ENCODE measurements around the gene MRM3.
"Not testable (repeated sequence)": the region's sequence is repeated elsewhere in the genome, so short reads cannot be mapped to it uniquely, and the experiment has no call there.

MRM3 gene

GRCh38 chr17:788551-788950, 6.4 kb downstream of the MRM3 start:
- H3K9me3 ChIP-seq (ENCODE audit: low read length): no peaks in the 10 kb centered on the region
- H3F3A ChIP-seq (ENCODE audit: insufficient read depth, low read length): no peaks in the 10 kb centered on the region
- H3K4me3 ChIP-seq (ENCODE audit: low read depth, low read length, poor library complexity, severe bottlenecking): no peak overlapping the region
- H3K79me2 ChIP-seq (ENCODE audit: insufficient read depth, low read length): peaks cover 18% of the 10 kb centered on the region
- TF ChIP-seq EZH2 (IDR thresholded peaks at IDR 0.05; ENCODE audit: borderline replicate concordance, low read length): no peak
- TF ChIP-seq, protein P1, sequence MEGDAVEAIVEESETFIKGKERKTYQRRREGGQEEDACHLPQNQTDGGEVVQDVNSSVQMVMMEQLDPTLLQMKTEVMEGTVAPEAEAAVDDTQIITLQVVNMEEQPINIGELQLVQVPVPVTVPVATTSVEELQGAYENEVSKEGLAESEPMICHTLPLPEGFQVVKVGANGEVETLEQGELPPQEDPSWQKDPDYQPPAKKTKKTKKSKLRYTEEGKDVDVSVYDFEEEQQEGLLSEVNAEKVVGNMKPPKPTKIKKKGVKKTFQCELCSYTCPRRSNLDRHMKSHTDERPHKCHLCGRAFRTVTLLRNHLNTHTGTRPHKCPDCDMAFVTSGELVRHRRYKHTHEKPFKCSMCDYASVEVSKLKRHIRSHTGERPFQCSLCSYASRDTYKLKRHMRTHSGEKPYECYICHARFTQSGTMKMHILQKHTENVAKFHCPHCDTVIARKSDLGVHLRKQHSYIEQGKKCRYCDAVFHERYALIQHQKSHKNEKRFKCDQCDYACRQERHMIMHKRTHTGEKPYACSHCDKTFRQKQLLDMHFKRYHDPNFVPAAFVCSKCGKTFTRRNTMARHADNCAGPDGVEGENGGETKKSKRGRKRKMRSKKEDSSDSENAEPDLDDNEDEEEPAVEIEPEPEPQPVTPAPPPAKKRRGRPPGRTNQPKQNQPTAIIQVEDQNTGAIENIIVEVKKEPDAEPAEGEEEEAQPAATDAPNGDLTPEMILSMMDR (IDR thresholded peaks at IDR 0.05; ENCODE audit: low read length): no peak
- H3K27ac ChIP-seq (ENCODE audit: low read depth, low read length, poor library complexity, severe bottlenecking): no peak overlapping the region
- H3K4me1 ChIP-seq (ENCODE audit: insufficient read depth, low read length, severe bottlenecking): peaks cover 19% of the 10 kb centered on the region
- no peaks in the 10 kb centered on the region for H4K20me1 ChIP-seq (ENCODE audit: insufficient read depth, low read length)
- no peak overlapping the region for H3K9ac ChIP-seq (ENCODE audit: low read length)
- no peaks in the 10 kb centered on the region for H3K27me3 ChIP-seq (ENCODE audit: insufficient read depth, low read length)
- peaks cover 84% of the 10 kb centered on the region for H3K36me3 ChIP-seq (ENCODE audit: insufficient read depth, low read length)
- no peak overlapping the region for H2AFZ ChIP-seq (ENCODE audit: low read length)
- H3K4me2 ChIP-seq (ENCODE audit: low read length): no peak overlapping the region
- no peaks in the 10 kb centered on the region for H3K9me2 ChIP-seq (ENCODE audit: low read depth, low read length)

GRCh38 chr17:789160-789840, 7.1 kb downstream of the MRM3 start:
- no peak overlapping the region for H3K9ac ChIP-seq (ENCODE audit: low read length)
- H3K27me3 ChIP-seq (ENCODE audit: insufficient read depth, low read length): no peaks in the 10 kb centered on the region
- no peak overlapping the region for H3K4me2 ChIP-seq (ENCODE audit: low read length)
- peaks cover 77% of the 10 kb centered on the region for H3K36me3 ChIP-seq (ENCODE audit: insufficient read depth, low read length)
- peaks cover 11% of the 10 kb centered on the region for H3K79me2 ChIP-seq (ENCODE audit: insufficient read depth, low read length)
- H3K4me3 ChIP-seq (ENCODE audit: low read depth, low read length, poor library complexity, severe bottlenecking): no peak overlapping the region
- H3K9me3 ChIP-seq (ENCODE audit: low read length): no peaks in the 10 kb centered on the region
- H2AFZ ChIP-seq (ENCODE audit: low read length): no peak overlapping the region
- TF ChIP-seq, protein P1 (IDR thresholded peaks at IDR 0.05; ENCODE audit: low read length): no peak
- no peak for TF ChIP-seq EZH2 (IDR thresholded peaks at IDR 0.05; ENCODE audit: borderline replicate concordance, low read length)
- H3K4me1 ChIP-seq (ENCODE audit: insufficient read depth, low read length, severe bottlenecking): peaks cover 16% of the 10 kb centered on the region
- no peaks in the 10 kb centered on the region for H4K20me1 ChIP-seq (ENCODE audit: insufficient read depth, low read length)
- no peaks in the 10 kb centered on the region for H3F3A ChIP-seq (ENCODE audit: insufficient read depth, low read length)
- no peak overlapping the region for H3K27ac ChIP-seq (ENCODE audit: low read depth, low read length, poor library complexity, severe bottlenecking)
- no peaks in the 10 kb centered on the region for H3K9me2 ChIP-seq (ENCODE audit: low read depth, low read length)

GRCh38 chr17:789931-790873, 8.0 kb downstream of the MRM3 start:
- peaks cover 69% of the 10 kb centered on the region for H3K36me3 ChIP-seq (ENCODE audit: insufficient read depth, low read length)
- not testable (repeated sequence) for H3K9ac ChIP-seq (ENCODE audit: low read length); H3K9me2 ChIP-seq (ENCODE audit: low read depth, low read length); H3K4me2 ChIP-seq (ENCODE audit: low read length); H3K79me2 ChIP-seq (ENCODE audit: insufficient read depth, low read length); H3K4me1 ChIP-seq (ENCODE audit: insufficient read depth, low read length, severe bottlenecking); H3K27me3 ChIP-seq (ENCODE audit: insufficient read depth, low read length); H2AFZ ChIP-seq (ENCODE audit: low read length); H4K20me1 ChIP-seq (ENCODE audit: insufficient read depth, low read length); H3F3A ChIP-seq (ENCODE audit: insufficient read depth, low read length); H3K9me3 ChIP-seq (ENCODE audit: low read length); H3K27ac ChIP-seq (ENCODE audit: low read depth, low read length, poor library complexity, severe bottlenecking); H3K4me3 ChIP-seq (ENCODE audit: low read depth, low read length, poor library complexity, severe bottlenecking)

- H2AFZ ChIP-seq (ENCODE audit: low read length); H3K4me1 ChIP-seq (ENCODE audit: insufficient read depth, low read length, severe bottlenecking); H3K79me2 ChIP-seq (ENCODE audit: insufficient read depth, low read length); H3K9me2 ChIP-seq (ENCODE audit: low read depth, low read length); H4K20me1 ChIP-seq (ENCODE audit: insufficient read depth, low read length); H3K9ac ChIP-seq (ENCODE audit: low read length); H3K9me3 ChIP-seq (ENCODE audit: low read length); H3K27ac ChIP-seq (ENCODE audit: low read depth, low read length, poor library complexity, severe bottlenecking); H3K27me3 ChIP-seq (ENCODE audit: insufficient read depth, low read length); H3K4me3 ChIP-seq (ENCODE audit: low read depth, low read length, poor library complexity, severe bottlenecking); H3K4me2 ChIP-seq (ENCODE audit: low read length); H3F3A ChIP-seq (ENCODE audit: insufficient read depth, low read length): not testable (repeated sequence)
- peaks cover 63% of the 10 kb centered on the region for H3K36me3 ChIP-seq (ENCODE audit: insufficient read depth, low read length)
Observed at GRCh38 chr17:790874-791247, 8.7 kb downstream of the MRM3 start.

Data from OCI-LY1 (cell line).